HepG2 (cell line): Measurements from ENCODE around the gene CCDC154. TPM values are rescaled to one million over a fixed set of nuclear protein-coding genes. Genes with fewer than 3 reads are reported as not detected.

Source experiments
- ELF3 ChIP-seq: IDR thresholded peaks from 2 replicates; pipeline ENCODE4 v1.6.1; 2016; ENCODE audit warnings: missing genetic modification reagents, missing compliant biosample characterization
- HNRNPL ChIP-seq: fragments of 200-400 bp; formaldehyde crosslinking; IDR thresholded peaks from 2 replicates; pipeline ENCODE4 v1.6.1; 2017; ENCODE audit warnings: mild to moderate bottlenecking, low read depth, low read length
- HNRNPUL1 ChIP-seq: fragments of 200-400 bp; formaldehyde crosslinking; IDR thresholded peaks from 2 replicates; pipeline ENCODE4 v1.6.1; 2017; ENCODE audit warnings: low read depth, mild to moderate bottlenecking, low read length, moderate library complexity
- MTF1 ChIP-seq: sonication (generic); formaldehyde crosslinking; IDR thresholded peaks from 2 replicates; pipeline ENCODE4 v1.5.0; 2020; ENCODE audit warnings: missing genetic modification reagents
- POLR2A ChIP-seq, 2 experiments: IDR thresholded peaks; 2 replicates each; pipeline ENCODE4 v1.6.1; 2011; ENCODE audit warnings: low read depth in 2 of 2, low read length in 2 of 2, mild to moderate bottlenecking in 1 of 2, moderate library complexity in 1 of 2; ENCODE audit not compliant: insufficient read depth in 1 of 2
- SP1 ChIP-seq, 2 experiments: fragments of 450-650 bp in 1 of 2; sonication (generic) in 1 of 2; formaldehyde crosslinking in 1 of 2; IDR thresholded peaks; 2 replicates each; pipeline versions ENCODE4 v1.4.0 to v1.6.1; 2016 to 2020; ENCODE audit warnings: missing genetic modification reagents in 1 of 2
- TAF1 ChIP-seq: sonication (generic); formaldehyde crosslinking; IDR thresholded peaks from 2 replicates; pipeline ENCODE4 v1.4.0; 2020; ENCODE audit warnings: missing genetic modification reagents
- THYN1 ChIP-seq: sonication (generic); formaldehyde crosslinking; IDR thresholded peaks from 2 replicates; pipeline ENCODE4 v1.8.1; 2023; ENCODE audit warnings: low read depth, mild to moderate bottlenecking, moderate library complexity, missing genetic modification reagents, borderline replicate concordance
- TRIM24 ChIP-seq: sonication (generic); formaldehyde crosslinking; IDR thresholded peaks from 2 replicates; pipeline ENCODE4 v1.8.0; 2022; ENCODE audit warnings: mild to moderate bottlenecking, missing genetic modification reagents
- YEATS4 ChIP-seq: sonication (generic); formaldehyde crosslinking; IDR thresholded peaks from 2 replicates; pipeline ENCODE4 v1.4.0; 2020; ENCODE audit warnings: missing genetic modification reagents, borderline replicate concordance
- ZBTB39 ChIP-seq: sonication (generic); formaldehyde crosslinking; IDR thresholded peaks from 2 replicates; pipeline ENCODE4 v1.5.0; 2020; ENCODE audit warnings: missing genetic modification reagents
- ZFP62 ChIP-seq: sonication (generic); formaldehyde crosslinking; IDR thresholded peaks from 2 replicates; pipeline ENCODE4 v1.4.0; 2020; ENCODE audit warnings: missing genetic modification reagents
- ZNF10 ChIP-seq: sonication (generic); formaldehyde crosslinking; IDR thresholded peaks from 2 replicates; pipeline ENCODE4 v1.4.0; 2020; ENCODE audit warnings: mild to moderate bottlenecking, low read depth, missing genetic modification reagents, borderline replicate concordance
- ZNF263 ChIP-seq: sonication (generic); formaldehyde crosslinking; IDR thresholded peaks from 2 replicates; pipeline ENCODE4 v1.4.0; 2020; ENCODE audit warnings: missing genetic modification reagents
- ZNF44 ChIP-seq: sonication (generic); formaldehyde crosslinking; IDR thresholded peaks from 2 replicates; pipeline ENCODE4 v1.5.1; 2020; ENCODE audit warnings: mild to moderate bottlenecking, missing genetic modification reagents
- ZNF788 ChIP-seq: sonication (generic); formaldehyde crosslinking; IDR thresholded peaks from 2 replicates; pipeline ENCODE4 v1.5.0; 2020; ENCODE audit warnings: mild to moderate bottlenecking, missing genetic modification reagents, borderline replicate concordance
- ZNF883 ChIP-seq: sonication (generic); formaldehyde crosslinking; IDR thresholded peaks from 2 replicates; pipeline ENCODE4 v1.5.1; 2020; ENCODE audit warnings: mild to moderate bottlenecking, missing genetic modification reagents; ENCODE audit errors: not compliant biosample characterization
- polyA plus RNA-seq, 8 experiments: library from polyadenylated mRNA; depleted of rRNA in 3 of 8; stranded (reverse) in 7 of 8; unstranded in 1 of 8; fragments of >200 nt; fragmentation: Illumina TruSeq in 4 of 8; extraction: Trizol in 4 of 8; gene quantifications; 2 replicates each; pipeline versions ENCODE4 v1.2.1 to v1.2.3, GENCODE V29; 2011 to 2016; ENCODE audit warnings: low read depth in 4 of 8, missing spikeins in 1 of 8, mixed read lengths in 1 of 8; ENCODE audit not compliant: insufficient read depth in 1 of 8
- total RNA-seq, 5 experiments: library from RNA; depleted of rRNA; stranded (reverse); fragments of >200 nt; fragmentation: Illumina TruSeq; extraction: Trizol; gene quantifications; 2 replicates each; pipeline ENCODE4 v1.2.3, GENCODE V29; 2016; ENCODE audit warnings: low read depth in 1 of 5
- TF ChIP-seq, protein P1 (sequence below), 2 experiments: fragments of 450-650 bp in 1 of 2; sonication (generic) in 1 of 2; formaldehyde crosslinking in 1 of 2; IDR thresholded peaks; 2 replicates each; pipeline versions ENCODE4 v1.6.1 to v1.8.0; 2016 to 2022; ENCODE audit warnings: antibody characterized with exemption in 1 of 2, mild to moderate bottlenecking in 1 of 2, missing genetic modification reagents in 1 of 2

Gene CCDC154
- total and polyA plus RNA-seq, 2 of the 13 experiments (the other 11 are each of a cell fraction or from before 2014, with no cell fraction given): 0.92 to 1.5 TPM

- TF ChIP-seq, protein P1, sequence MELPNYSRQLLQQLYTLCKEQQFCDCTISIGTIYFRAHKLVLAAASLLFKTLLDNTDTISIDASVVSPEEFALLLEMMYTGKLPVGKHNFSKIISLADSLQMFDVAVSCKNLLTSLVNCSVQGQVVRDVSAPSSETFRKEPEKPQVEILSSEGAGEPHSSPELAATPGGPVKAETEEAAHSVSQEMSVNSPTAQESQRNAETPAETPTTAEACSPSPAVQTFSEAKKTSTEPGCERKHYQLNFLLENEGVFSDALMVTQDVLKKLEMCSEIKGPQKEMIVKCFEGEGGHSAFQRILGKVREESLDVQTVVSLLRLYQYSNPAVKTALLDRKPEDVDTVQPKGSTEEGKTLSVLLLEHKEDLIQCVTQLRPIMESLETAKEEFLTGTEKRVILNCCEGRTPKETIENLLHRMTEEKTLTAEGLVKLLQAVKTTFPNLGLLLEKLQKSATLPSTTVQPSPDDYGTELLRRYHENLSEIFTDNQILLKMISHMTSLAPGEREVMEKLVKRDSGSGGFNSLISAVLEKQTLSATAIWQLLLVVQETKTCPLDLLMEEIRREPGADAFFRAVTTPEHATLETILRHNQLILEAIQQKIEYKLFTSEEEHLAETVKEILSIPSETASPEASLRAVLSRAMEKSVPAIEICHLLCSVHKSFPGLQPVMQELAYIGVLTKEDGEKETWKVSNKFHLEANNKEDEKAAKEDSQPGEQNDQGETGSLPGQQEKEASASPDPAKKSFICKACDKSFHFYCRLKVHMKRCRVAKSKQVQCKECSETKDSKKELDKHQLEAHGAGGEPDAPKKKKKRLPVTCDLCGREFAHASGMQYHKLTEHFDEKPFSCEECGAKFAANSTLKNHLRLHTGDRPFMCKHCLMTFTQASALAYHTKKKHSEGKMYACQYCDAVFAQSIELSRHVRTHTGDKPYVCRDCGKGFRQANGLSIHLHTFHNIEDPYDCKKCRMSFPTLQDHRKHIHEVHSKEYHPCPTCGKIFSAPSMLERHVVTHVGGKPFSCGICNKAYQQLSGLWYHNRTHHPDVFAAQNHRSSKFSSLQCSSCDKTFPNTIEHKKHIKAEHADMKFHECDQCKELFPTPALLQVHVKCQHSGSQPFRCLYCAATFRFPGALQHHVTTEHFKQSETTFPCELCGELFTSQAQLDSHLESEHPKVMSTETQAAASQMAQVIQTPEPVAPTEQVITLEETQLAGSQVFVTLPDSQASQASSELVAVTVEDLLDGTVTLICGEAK (IDR thresholded peaks at IDR 0.05): no peak
- TF ChIP-seq, protein P1 (CRISPR knock-in tag; IDR thresholded peaks at IDR 0.05): peak; percentile 58; the same call in 1 of the 2 replicates
- TF ChIP-seq ZNF788 (CRISPR knock-in tag) (peak; percentile 72; the same call in 1 of the 2 replicates), TRIM24 (CRISPR knock-in tag) (no peak), ZNF44 (CRISPR knock-in tag) (peak; percentile 58; the same call in 1 of the 2 replicates), TAF1 (CRISPR knock-in tag) (peak; percentile 77), HNRNPL (no peak), YEATS4 (CRISPR knock-in tag) (peak; percentile 95), HNRNPUL1 (no peak), ZNF10 (CRISPR knock-in tag) (no peak), ZNF263 (CRISPR knock-in tag) (no peak; the same call in 1 of the 2 replicates), MTF1 (CRISPR knock-in tag) (peak; percentile 76; the same call in 1 of the 2 replicates), ZBTB39 (no peak), THYN1 (CRISPR knock-in tag) (no peak), ELF3 (CRISPR knock-in tag) (peak; percentile 82), ZNF883 (CRISPR knock-in tag) (peak; percentile 90), SP1 (IDR thresholded peaks at IDR 0.05) (no peak), SP1 (CRISPR knock-in tag; IDR thresholded peaks at IDR 0.05) (peak; percentile 40; the same call in 1 of the 2 replicates), POLR2A (IDR thresholded peaks at IDR 0.05; ENCODE audit: insufficient read depth in 1 of 2, low read depth in 2 of 2, low read length in 2 of 2) (peak; percentile 55 to 91; a peak in 3 of 4 replicates), ZFP62 (CRISPR knock-in tag) (no peak)
Observed at GRCh38 chr16:1474796-1475551, 30.6 kb upstream of the CCDC154 start, which contains the start of gene CLCN7 (continued).
